GM19238 (cell line): ENCODE data around the gene EIF3CL.
"Not testable (repeated sequence)": the region's sequence is repeated elsewhere in the genome, so short reads cannot be mapped to it uniquely, and the experiment has no call there.

Experiments used
- DNase-seq: peaks from one replicate; pipeline ENCODE4 v3.0.0; 2011; ENCODE audit warnings: low spot score; ENCODE audit not compliant: insufficient read length

The EIF3CL gene

GRCh38 chr16:28403220-28404072, at the start of gene EIF3CL:
EIF3CL (minus strand) TSS chr16:28403841; CDS start chr16:28403618, 223 bp downstream.
- DNase-seq: not testable (repeated sequence)

GRCh38 chr16:28447081-28447480, 43.4 kb upstream of the EIF3CL start:
- not testable (repeated sequence) for DNase-seq

GRCh38 chr16:28446388-28446787, 42.7 kb upstream of the EIF3CL start:
- DNase-seq: not testable (repeated sequence)

- not testable (repeated sequence) for DNase-seq
Observed at GRCh38 chr16:28443943-28444342, 40.3 kb upstream of the EIF3CL start.

- DNase-seq: not testable (repeated sequence)
Observed at GRCh38 chr16:28438899-28439298, 35.3 kb upstream of the EIF3CL start.

GRCh38 chr16:28435340-28435739, 31.7 kb upstream of the EIF3CL start:
- not testable (repeated sequence) for DNase-seq

- DNase-seq: not testable (repeated sequence)
Observed at GRCh38 chr16:28426060-28426680, 22.5 kb upstream of the EIF3CL start.

GRCh38 chr16:28421071-28421750, 17.6 kb upstream of the EIF3CL start:
- DNase-seq: not testable (repeated sequence)

- DNase-seq: not testable (repeated sequence)
Observed at GRCh38 chr16:28417033-28417432, 13.4 kb upstream of the EIF3CL start.

- DNase-seq: not testable (repeated sequence)
Observed at GRCh38 chr16:28414530-28414929, 10.9 kb upstream of the EIF3CL start.

- DNase-seq: not testable (repeated sequence)
Observed at GRCh38 chr16:28413585-28413984, 9.9 kb upstream of the EIF3CL start.

- not testable (repeated sequence) for DNase-seq
Observed at GRCh38 chr16:28392054-28392453, 11.6 kb downstream of the EIF3CL start.

- not testable (repeated sequence) for DNase-seq
Observed at GRCh38 chr16:28382177-28382867, 21.3 kb downstream of the EIF3CL start.

- not testable (repeated sequence) for DNase-seq
Observed at GRCh38 chr16:28377822-28378221, 25.8 kb downstream of the EIF3CL start.

- not testable (repeated sequence) for DNase-seq
Observed at GRCh38 chr16:28377108-28377625, 26.5 kb downstream of the EIF3CL start.

GRCh38 chr16:28375115-28375514, 28.5 kb downstream of the EIF3CL start:
- not testable (repeated sequence) for DNase-seq

GRCh38 chr16:28374281-28374680, 29.4 kb downstream of the EIF3CL start:
- DNase-seq: not testable (repeated sequence)

GRCh38 chr16:28367926-28368325, 35.7 kb downstream of the EIF3CL start:
- not testable (repeated sequence) for DNase-seq

GRCh38 chr16:28364268-28365173, 39.1 kb downstream of the EIF3CL start:
- not testable (repeated sequence) for DNase-seq

- not testable (repeated sequence) for DNase-seq
Observed at GRCh38 chr16:28363408-28363807, 40.2 kb downstream of the EIF3CL start, which contains the start of gene NPIPB6. NPIPB6 (minus strand) TSS chr16:28363508; CDS start chr16:28362822, 686 bp downstream.
